GM19463 (cell line): Measurements from ENCODE around the gene KRTAP26-1.

Experiments
- ATAC-seq: cut with Tn5 transposase; IDR thresholded peaks from one replicate; pipeline ENCODE4 v1.9.1; 2021; ENCODE audit warnings: mild to moderate bottlenecking, moderate library complexity; ENCODE audit not compliant: unreplicated experiment

KRTAP26-1 gene

DNA sequence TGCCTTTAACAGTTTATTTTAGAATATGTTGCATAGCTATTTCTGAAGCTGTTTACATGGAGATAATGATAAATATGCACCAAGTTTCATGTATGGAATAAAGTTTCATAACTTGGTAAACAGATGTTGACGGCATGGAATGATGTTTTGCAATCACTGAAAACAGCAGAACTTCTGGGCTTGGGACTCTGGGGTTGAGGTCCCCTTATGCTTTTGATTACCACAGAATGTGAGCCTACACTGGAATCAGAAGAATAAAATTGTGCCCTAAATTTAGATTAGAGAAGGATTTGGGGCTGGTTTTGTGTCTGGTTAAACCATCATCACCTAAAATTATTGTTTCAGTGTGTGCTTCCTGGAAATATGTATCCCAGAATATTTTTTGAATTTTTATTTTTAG lies 48.5 kb downstream of the KRTAP26-1 start:
- no peak for ATAC-seq

DNA sequence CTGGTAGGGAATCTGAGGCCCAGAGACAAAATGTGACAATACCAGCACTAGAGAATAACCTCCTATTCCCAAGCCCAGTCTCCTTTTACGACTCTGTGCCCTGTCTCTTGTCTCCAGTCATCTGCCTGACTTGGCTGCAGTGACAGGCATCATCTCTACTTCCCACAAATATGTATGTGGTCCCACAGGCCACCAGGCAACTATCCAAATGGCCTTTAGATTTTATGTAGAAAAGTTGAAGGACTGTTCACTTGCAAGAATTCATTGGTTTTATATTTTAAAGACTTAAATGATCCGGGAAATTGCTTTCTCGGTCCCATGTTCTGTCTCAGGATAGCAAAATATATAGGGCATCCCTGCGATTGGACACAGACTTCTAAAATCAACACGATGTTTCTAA lies 49.0 kb downstream of the KRTAP26-1 start:
- ATAC-seq: no peak

DNA sequence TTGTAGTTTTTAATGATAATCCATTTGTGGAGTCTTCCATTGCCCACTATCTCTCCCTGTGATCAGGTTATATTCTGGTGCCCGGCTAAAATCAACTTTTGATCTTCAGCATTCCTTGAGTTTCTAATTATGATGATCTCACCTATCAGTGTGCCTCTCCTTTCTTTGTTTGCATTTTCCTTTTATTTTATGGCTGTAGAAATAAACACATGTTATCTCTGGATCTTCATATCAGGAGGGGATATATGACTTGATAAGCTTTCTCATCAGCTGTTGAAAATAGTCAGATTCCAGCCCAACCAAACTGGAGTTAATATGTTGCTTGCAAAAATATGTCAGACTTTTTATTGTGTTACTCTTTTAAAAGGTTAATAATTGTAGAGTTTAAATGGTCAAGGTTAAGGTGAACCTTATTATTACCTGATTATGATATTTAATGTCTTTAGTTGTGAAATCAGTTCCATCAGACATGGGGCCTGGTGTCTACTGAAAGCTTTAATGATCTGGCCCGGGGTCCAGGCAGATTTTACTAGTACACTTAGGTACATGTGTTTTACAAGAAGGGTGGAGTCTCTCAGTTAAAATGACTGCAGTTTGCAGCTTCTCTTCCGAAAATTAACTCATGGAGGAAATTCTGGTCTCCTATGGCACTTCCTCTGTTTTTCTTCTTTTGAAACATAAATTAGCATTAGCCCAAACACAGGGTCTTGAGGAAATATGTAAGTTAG lies 50.1 kb downstream of the KRTAP26-1 start:
- ATAC-seq: no peak
